Motor neuron (in vitro differentiated cells): Measurements from ENCODE around the gene IL31. TPM values are rescaled to one million over a fixed set of nuclear protein-coding genes. Genes with fewer than 3 reads are reported as not detected.

ENCODE experiments used
- ATAC-seq, 8 experiments: fragments of 200-7000 bp; cut with Tn5 transposase; replicated peaks in 6 of 8; 2 replicates each; pipeline ENCODE4 v1.8.0; 2021; ENCODE audit warnings: mild to moderate bottlenecking in 8 of 8, moderate library complexity in 8 of 8
- H3K27ac ChIP-seq, 2 donors: fragments of 250-450 bp; sonication (Bioruptor Pico); 2 replicates each; pipeline ENCODE4 v1.9.0; 2021; ENCODE audit warnings: antibody characterized with exemption in 2 of 2, mild to moderate bottlenecking in 2 of 2, moderate library complexity in 1 of 2
- H3K4me1 ChIP-seq, 2 donors: fragments of 250-450 bp; sonication (Bioruptor Pico); replicated peaks in 1 of 2; 2 replicates each; pipeline ENCODE4 v1.6.1; 2021; ENCODE audit warnings: antibody characterized with exemption in 2 of 2, mild to moderate bottlenecking in 2 of 2, moderate library complexity in 1 of 2
- H3K4me3 ChIP-seq, 5 donors: fragments of 250-450 bp; sonication (Bioruptor Pico); 2 replicates each; pipeline ENCODE4 v1.9.0; 2021; ENCODE audit warnings: antibody characterized with exemption in 5 of 5, mild to moderate bottlenecking in 5 of 5, moderate library complexity in 4 of 5
- WGBS, 10 experiments: fragments of 450-650 bp; shearing (Covaris generic); methylation state at CpG; one replicate each; pipeline ENCODE4 v1.0.0; 2022; 5-methylcytosine and 5-hydroxymethylcytosine counted together
- in situ Hi-C, 9 experiments: fragments of 400-800 bp; cut with MboI; loops; one replicate each; pipeline ENCODE4 v1.15.0; 2021; ENCODE audit warnings: low sequenced_read_pairs in 9 of 9, low pct_unique_long_range_greater_than_20kb in 2 of 9; ENCODE audit not compliant: unreplicated experiment in 9 of 9
- total RNA-seq, 8 experiments: library from RNA; unstranded; fragments of 300-600 nt; gene quantifications; 2 replicates each; pipeline versions ENCODE4 v1.2.3 to v1.2.4, GENCODE V29; 2022

IL31 gene
- total RNA-seq, 8 experiments from 2014 or later = 0.29 TPM; not detected in 7

- in situ Hi-C loops = no loop called here
- Histone ChIP-seq H3K4me1 (no peaks in the 10 kb centered on the region), H3K27ac (no peak overlapping the region), H3K4me3 (no peak overlapping the region)
- ATAC-seq = no peak
- WGBS, 10 experiments = 38 to 100% (median 90%) methylated on average over 1 to 3 of the region's 6 CpGs; no CpG with 5 or more reads in 4 of the 10 experiments
Observed at GRCh38 chr12:122202017-122202416, 28.0 kb upstream of the IL31 start.

GRCh38 chr12:122201381-122201780 lies 27.4 kb upstream of the IL31 start:
- H3K4me1 ChIP-seq = no peaks in the 10 kb centered on the region
- 67 to 100% (median 91%) methylated on average over 1 to 4 of the region's 5 CpGs; no CpG with 5 or more reads in 6 of the 10 experiments for WGBS, 10 experiments
- no peak for ATAC-seq
- in situ Hi-C loops = no loop called here
- no peak overlapping the region for H3K4me3 ChIP-seq
- H3K27ac ChIP-seq = no peak overlapping the region

GRCh38 chr12:122200541-122201175 lies 26.6 kb upstream of the IL31 start:
- no peak overlapping the region for H3K27ac ChIP-seq
- H3K4me3 ChIP-seq = no peak overlapping the region
- in situ Hi-C loops = no loop called here
- 75 to 90% (median 80%) methylated on average over 1 to 7 of the region's 24 CpGs; no CpG with 5 or more reads in 6 of the 10 experiments for WGBS, 10 experiments
- ATAC-seq = no peak
- no peaks in the 10 kb centered on the region for H3K4me1 ChIP-seq

- 74 to 100% (median 82%) methylated on average over 2 to 11 of the region's 29 CpGs; no CpG with 5 or more reads in 1 of the 10 experiments for WGBS, 10 experiments
- Histone ChIP-seq H3K27ac (no peak overlapping the region), H3K4me1 (no peaks in the 10 kb centered on the region), H3K4me3 (no peak overlapping the region)
- ATAC-seq = no peak
- in situ Hi-C loops = no loop called here
Observed at GRCh38 chr12:122199484-122200355, 25.7 kb upstream of the IL31 start.

GRCh38 chr12:122197612-122197966 lies 23.6 kb upstream of the IL31 start:
- Histone ChIP-seq H3K4me1 (no peaks in the 10 kb centered on the region), H3K27ac (no peak overlapping the region), H3K4me3 (no peak overlapping the region)
- in situ Hi-C loops = no loop called here
- no peak for ATAC-seq
- WGBS, 10 experiments = 43 to 100% (median 89%) methylated on average over 1 of the region's 1 CpG; no CpG with 5 or more reads in 5 of the 10 experiments

- H3K4me1 ChIP-seq = no peaks in the 10 kb centered on the region
- no peak for ATAC-seq
- H3K4me3 ChIP-seq = no peak overlapping the region
- 46 to 100% (median 85%) methylated on average over 1 to 4 of the region's 4 CpGs; no CpG with 5 or more reads in 1 of the 10 experiments for WGBS, 10 experiments
- H3K27ac ChIP-seq = no peak overlapping the region
- in situ Hi-C loops = no loop called here
Observed at GRCh38 chr12:122195405-122195804, 21.4 kb upstream of the IL31 start.

- Histone ChIP-seq H3K4me1 (no peaks in the 10 kb centered on the region), H3K27ac (no peak overlapping the region), H3K4me3 (no peak overlapping the region)
- WGBS, 10 experiments = 53 to 100% (median 72%) methylated on average over 1 of the region's 1 CpG; no CpG with 5 or more reads in 2 of the 10 experiments
- in situ Hi-C loops = no loop called here
- no peak for ATAC-seq
Observed at GRCh38 chr12:122194804-122195203, 20.8 kb upstream of the IL31 start.

GRCh38 chr12:122192441-122192840 lies 18.4 kb upstream of the IL31 start:
- no peak for ATAC-seq
- WGBS, 10 experiments = 0 to 93% (median 76%) methylated on average over 2 to 10 of the region's 11 CpGs; no CpG with 5 or more reads in 2 of the 10 experiments
- Histone ChIP-seq H3K4me1 (no peaks in the 10 kb centered on the region), H3K27ac (no peak overlapping the region), H3K4me3 (no peak overlapping the region)
- in situ Hi-C loops = no loop called here

- Histone ChIP-seq H3K4me1 (no peaks in the 10 kb centered on the region), H3K27ac (no peak overlapping the region), H3K4me3 (no peak overlapping the region)
- in situ Hi-C loops = no loop called here
- WGBS, 10 experiments = 18 to 100% (median 55%) methylated on average over 1 to 9 of the region's 18 CpGs; no CpG with 5 or more reads in 2 of the 10 experiments
- ATAC-seq = peak in 7 of 8 experiments; percentile 27 to 98 (median 66)
Observed at GRCh38 chr12:122190842-122191668, 17.0 kb upstream of the IL31 start.

- Histone ChIP-seq H3K4me1 (no peaks in the 10 kb centered on the region), H3K4me3 (no peak overlapping the region), H3K27ac (no peak overlapping the region)
- no peak for ATAC-seq
- in situ Hi-C loops = no loop called here
- WGBS, 10 experiments = 0 to 100% (median 84%) methylated on average over 1 to 7 of the region's 34 CpGs; no CpG with 5 or more reads in 4 of the 10 experiments
Observed at GRCh38 chr12:122189626-122190475, 15.8 kb upstream of the IL31 start.

GRCh38 chr12:122187466-122187865 lies 13.4 kb upstream of the IL31 start:
- Histone ChIP-seq H3K27ac (no peak overlapping the region), H3K4me3 (no peak overlapping the region), H3K4me1 (peaks cover 0 to 3% of the 10 kb centered on the region in 2 donors)
- no peak for ATAC-seq
- in situ Hi-C loops = no loop called here
- 33 to 93% (median 72%) methylated on average over 1 to 12 of the region's 12 CpGs; no CpG with 5 or more reads in 4 of the 10 experiments for WGBS, 10 experiments

GRCh38 chr12:122185494-122186082 lies 11.6 kb upstream of the IL31 start:
- 50 to 100% (median 76%) methylated on average over 1 to 3 of the region's 10 CpGs; no CpG with 5 or more reads in 3 of the 10 experiments for WGBS, 10 experiments
- in situ Hi-C loops = no loop called here
- Histone ChIP-seq H3K4me3 (no peak overlapping the region), H3K27ac (no peak overlapping the region), H3K4me1 (peaks cover 0 to 3% of the 10 kb centered on the region in 2 donors)
- no peak for ATAC-seq
